Vagina (tissue), 2 donors: ENCODE data around the gene ZRANB1. TPM values are rescaled to one million over a fixed set of nuclear protein-coding genes. Genes with fewer than 3 reads are reported as not detected.

Source experiments
- DNase-seq, 2 donors: peaks; one replicate each; pipeline ENCODE4 v3.0.0-alpha.2; 2017; ENCODE audit errors: extremely low spot score in 2 of 2
- H3K27ac ChIP-seq: fragments of 200-600 bp; sonication (generic); one replicate; pipeline ENCODE4 v1.5.1; 2019
- H3K27me3 ChIP-seq: fragments of 200-600 bp; sonication (generic); one replicate; pipeline ENCODE4 v1.5.1; 2019
- H3K36me3 ChIP-seq, 2 donors: fragments of 200-600 bp; sonication (generic); one replicate each; pipeline ENCODE4 v1.5.1; 2017 to 2019
- H3K4me1 ChIP-seq: fragments of 200-600 bp; sonication (generic); one replicate; pipeline ENCODE4 v1.5.1; 2019
- H3K4me3 ChIP-seq, 2 donors: fragments of 200-600 bp; sonication (generic); 1 replicate in 1 of 2; 2 replicates in 1 of 2; pipeline ENCODE4 v1.5.1; 2016 to 2019
- H3K9me3 ChIP-seq: fragments of 200-600 bp; sonication (generic); one replicate; pipeline ENCODE4 v1.5.1; 2019
- POLR2A ChIP-seq, 2 donors: fragments of 450-650 bp; IDR thresholded peaks; one replicate each; pipeline ENCODE4 v1.6.1; 2017; ENCODE audit warnings: antibody characterized with exemption in 2 of 2, mild to moderate bottlenecking in 2 of 2, moderate library complexity in 2 of 2
- POLR2AphosphoS5 ChIP-seq, 2 donors: sonication (generic); formaldehyde crosslinking; IDR thresholded peaks; one replicate each; pipeline ENCODE4 v1.9.0; 2017; ENCODE audit warnings: antibody characterized with exemption in 2 of 2, mild to moderate bottlenecking in 2 of 2, low read depth in 1 of 2; ENCODE audit not compliant: insufficient read depth in 1 of 2
- intact Hi-C: fragments of 100-400 bp; cut with DNase I; formaldehyde crosslinking; loops from one replicate; pipeline ENCODE4 v1.15.1; 2023
- total RNA-seq: library from RNA; depleted of rRNA; stranded (reverse); fragments of >200 nt; gene quantifications from one replicate; pipeline ENCODE4 v1.2.3, GENCODE V29; 2016
- TF ChIP-seq, protein P1 (sequence below), 3 experiments: fragments of 450-650 bp in 2 of 3; fragments of 200-600 bp in 1 of 3; sonication (generic) in 1 of 3; IDR thresholded peaks; one replicate each; pipeline ENCODE4 v1.5.1; 2017 to 2019; ENCODE audit warnings: antibody characterized with exemption in 3 of 3, mild to moderate bottlenecking in 2 of 3, moderate library complexity in 2 of 3

ZRANB1 gene
- total RNA-seq, 1 donor from 2014 or later, result 23.8 TPM

DNA sequence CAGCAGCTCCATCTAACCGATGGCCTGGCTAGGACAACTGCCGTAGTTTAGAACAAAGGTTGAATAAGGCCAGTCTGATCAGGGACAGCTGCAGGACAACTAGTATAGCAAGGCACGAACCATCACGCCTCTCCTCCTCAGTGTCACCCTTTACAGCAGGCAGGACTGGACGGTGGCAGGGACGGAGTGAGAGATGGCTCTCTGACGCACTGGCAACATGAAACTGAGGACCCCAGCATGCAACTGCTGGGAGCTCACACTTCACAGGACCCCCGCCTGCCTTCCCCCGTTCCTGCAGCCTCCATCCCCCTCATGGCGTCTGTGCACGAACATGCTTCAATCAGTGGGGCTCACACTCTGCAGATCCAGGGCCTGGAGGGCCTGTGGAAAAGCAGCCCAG, 53.7 kb downstream of the ZRANB1 start:
- Histone ChIP-seq H3K9me3 (no peaks in the 10 kb centered on the region), H3K27ac (no peak overlapping the region), H3K4me3 (no peak overlapping the region), H3K36me3 (peaks cover 0 to 40% of the 10 kb centered on the region in 2 donors), H3K4me1 (peaks cover 29% of the 10 kb centered on the region), H3K27me3 (no peaks in the 10 kb centered on the region)
- intact Hi-C loops, result loop anchor here (5.0 kb wide), 1 partner anchor 67 kb away; no protein-coding TSS in a partner anchor
- no peak for DNase-seq
- TF ChIP-seq, protein P1, sequence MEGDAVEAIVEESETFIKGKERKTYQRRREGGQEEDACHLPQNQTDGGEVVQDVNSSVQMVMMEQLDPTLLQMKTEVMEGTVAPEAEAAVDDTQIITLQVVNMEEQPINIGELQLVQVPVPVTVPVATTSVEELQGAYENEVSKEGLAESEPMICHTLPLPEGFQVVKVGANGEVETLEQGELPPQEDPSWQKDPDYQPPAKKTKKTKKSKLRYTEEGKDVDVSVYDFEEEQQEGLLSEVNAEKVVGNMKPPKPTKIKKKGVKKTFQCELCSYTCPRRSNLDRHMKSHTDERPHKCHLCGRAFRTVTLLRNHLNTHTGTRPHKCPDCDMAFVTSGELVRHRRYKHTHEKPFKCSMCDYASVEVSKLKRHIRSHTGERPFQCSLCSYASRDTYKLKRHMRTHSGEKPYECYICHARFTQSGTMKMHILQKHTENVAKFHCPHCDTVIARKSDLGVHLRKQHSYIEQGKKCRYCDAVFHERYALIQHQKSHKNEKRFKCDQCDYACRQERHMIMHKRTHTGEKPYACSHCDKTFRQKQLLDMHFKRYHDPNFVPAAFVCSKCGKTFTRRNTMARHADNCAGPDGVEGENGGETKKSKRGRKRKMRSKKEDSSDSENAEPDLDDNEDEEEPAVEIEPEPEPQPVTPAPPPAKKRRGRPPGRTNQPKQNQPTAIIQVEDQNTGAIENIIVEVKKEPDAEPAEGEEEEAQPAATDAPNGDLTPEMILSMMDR (IDR thresholded peaks at IDR 0.05), result no peak
- no peak for TF ChIP-seq POLR2A (IDR thresholded peaks at IDR 0.05)
- TF ChIP-seq POLR2AphosphoS5 (IDR thresholded peaks at IDR 0.05; ENCODE audit: insufficient read depth in 1 of 2, low read depth in 1 of 2), result no peak

DNA sequence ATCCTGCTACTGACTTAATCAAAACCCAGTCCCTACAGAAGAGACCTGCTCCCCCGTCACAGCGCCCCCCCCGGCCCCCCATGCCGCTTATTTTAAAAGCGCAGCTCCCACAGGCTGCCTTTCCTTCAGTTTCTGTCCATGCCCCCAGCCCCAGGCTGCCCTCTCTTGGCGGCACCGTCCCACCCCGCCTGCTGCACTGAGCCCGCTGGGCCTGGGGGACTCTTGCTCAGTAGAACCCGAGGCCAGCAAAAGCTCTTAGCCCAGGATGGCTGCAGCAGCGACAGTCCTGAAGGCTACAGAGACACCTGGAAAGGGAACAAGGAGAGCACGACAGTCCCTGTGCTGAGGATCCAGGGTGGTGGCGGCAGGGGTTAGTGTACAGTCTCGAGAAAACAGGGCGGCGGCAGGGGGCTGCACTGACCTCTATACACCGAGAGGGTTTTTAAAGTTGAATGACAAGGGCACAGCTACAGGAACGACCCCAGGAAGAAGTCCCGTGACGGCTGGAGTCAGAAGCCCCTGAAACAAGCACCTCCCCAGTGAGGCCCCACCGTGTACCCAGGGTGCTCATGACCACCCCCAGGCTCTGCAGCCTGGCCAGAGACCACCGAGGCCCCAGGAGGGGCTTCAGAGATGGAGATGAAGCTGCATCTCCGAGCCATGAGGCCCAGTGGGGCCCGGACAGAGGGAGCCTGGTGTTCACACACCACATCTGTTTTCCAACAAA, 54.4 kb downstream of the ZRANB1 start:
- TF ChIP-seq, protein P1 (IDR thresholded peaks at IDR 0.05), result no peak
- TF ChIP-seq POLR2AphosphoS5 (IDR thresholded peaks at IDR 0.05; ENCODE audit: insufficient read depth in 1 of 2, low read depth in 1 of 2) (no peak), POLR2A (IDR thresholded peaks at IDR 0.05) (no peak)
- Histone ChIP-seq H3K9me3 (no peaks in the 10 kb centered on the region), H3K36me3 (peaks cover 0 to 36% of the 10 kb centered on the region in 2 donors), H3K27me3 (no peaks in the 10 kb centered on the region), H3K4me1 (peaks cover 35% of the 10 kb centered on the region), H3K27ac (no peak overlapping the region), H3K4me3 (no peak overlapping the region)
- DNase-seq, result no peak
- intact Hi-C loops, result loop anchor here (5.0 kb wide), 1 partner anchor 66 kb away; no protein-coding TSS in a partner anchor

DNA sequence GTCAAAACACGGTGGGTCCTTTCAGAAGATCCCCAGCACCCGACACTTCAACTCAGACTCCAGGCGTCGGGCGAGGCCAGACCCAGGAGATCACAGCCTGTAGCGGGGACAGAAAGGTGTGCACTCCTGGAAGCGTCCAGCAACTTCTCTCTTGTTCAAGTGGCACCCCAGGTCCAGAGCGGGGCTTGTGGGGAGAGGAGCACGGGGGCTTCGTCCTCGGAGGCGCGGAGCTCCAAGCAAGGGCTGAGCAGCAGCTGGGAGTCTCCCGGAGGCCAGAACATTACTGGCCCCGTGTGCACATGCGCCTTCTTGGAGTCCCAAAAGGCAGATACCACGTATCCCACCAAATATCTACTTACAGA, 54.9 kb downstream of the ZRANB1 start:
- DNase-seq, result no peak
- Histone ChIP-seq H3K36me3 (peaks cover 0 to 32% of the 10 kb centered on the region in 2 donors), H3K27ac (no peak overlapping the region), H3K4me3 (no peak overlapping the region), H3K27me3 (no peaks in the 10 kb centered on the region), H3K9me3 (no peaks in the 10 kb centered on the region), H3K4me1 (peaks cover 41% of the 10 kb centered on the region)
- intact Hi-C loops, result loop anchor here (5.0 kb wide), 1 partner anchor 65 kb away; no protein-coding TSS in a partner anchor
- TF ChIP-seq, protein P1 (IDR thresholded peaks at IDR 0.05), result no peak
- no peak for TF ChIP-seq POLR2A (IDR thresholded peaks at IDR 0.05)
- no peak for TF ChIP-seq POLR2AphosphoS5 (IDR thresholded peaks at IDR 0.05; ENCODE audit: insufficient read depth in 1 of 2, low read depth in 1 of 2)

DNA sequence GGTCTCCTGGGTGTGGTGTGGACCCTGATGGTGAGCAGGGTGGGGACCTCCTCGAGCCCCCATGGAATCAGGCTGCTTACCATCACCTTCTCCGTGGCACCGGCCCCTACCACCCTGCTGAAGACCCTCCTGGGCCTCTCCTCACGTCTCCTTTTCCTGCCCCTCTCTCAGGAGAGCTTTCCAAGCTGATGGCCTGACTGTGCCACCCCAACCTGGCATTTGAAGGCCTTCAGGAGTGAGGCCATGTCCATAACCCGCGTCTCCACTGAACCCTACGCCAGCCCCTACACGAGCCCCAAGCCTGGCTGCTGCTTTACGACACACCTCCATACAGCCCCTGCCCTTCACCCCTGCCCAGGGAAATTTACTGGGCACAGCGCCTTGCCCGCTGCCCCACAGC, 55.4 kb downstream of the ZRANB1 start:
- no peaks in the 10 kb centered on the region for H3K9me3 ChIP-seq
- no peak overlapping the region for H3K27ac ChIP-seq
- H3K36me3 ChIP-seq, result peaks cover 0 to 35% of the 10 kb centered on the region in 2 donors
- no peaks in the 10 kb centered on the region for H3K27me3 ChIP-seq
- H3K4me1 ChIP-seq, result peaks cover 45% of the 10 kb centered on the region
- TF ChIP-seq POLR2A (IDR thresholded peaks at IDR 0.05) (no peak), POLR2AphosphoS5 (IDR thresholded peaks at IDR 0.05; ENCODE audit: insufficient read depth in 1 of 2, low read depth in 1 of 2) (no peak)
- TF ChIP-seq, protein P1 (IDR thresholded peaks at IDR 0.05), result no peak
- no peak overlapping the region for H3K4me3 ChIP-seq
- intact Hi-C loops, result loop anchor here (5.0 kb wide), 1 partner anchor 65 kb away; no protein-coding TSS in a partner anchor
- DNase-seq, result no peak
